HG03060 (cell line): ENCODE measurements around the gene SYNC.
"Not testable (repeated sequence)": the region's sequence is repeated elsewhere in the genome, so short reads cannot be mapped to it uniquely, and the experiment has no call there.

ENCODE experiments used
- ATAC-seq: cut with Tn5 transposase; IDR thresholded peaks from one replicate; pipeline ENCODE4 v1.9.1; 2021; ENCODE audit warnings: low read depth, moderate number of reproducible peaks; ENCODE audit not compliant: unreplicated experiment

Gene SYNC

GRCh38 chr1:32695098-32695904, 7.3 kb downstream of the SYNC start:
- ATAC-seq = no peak

DNA sequence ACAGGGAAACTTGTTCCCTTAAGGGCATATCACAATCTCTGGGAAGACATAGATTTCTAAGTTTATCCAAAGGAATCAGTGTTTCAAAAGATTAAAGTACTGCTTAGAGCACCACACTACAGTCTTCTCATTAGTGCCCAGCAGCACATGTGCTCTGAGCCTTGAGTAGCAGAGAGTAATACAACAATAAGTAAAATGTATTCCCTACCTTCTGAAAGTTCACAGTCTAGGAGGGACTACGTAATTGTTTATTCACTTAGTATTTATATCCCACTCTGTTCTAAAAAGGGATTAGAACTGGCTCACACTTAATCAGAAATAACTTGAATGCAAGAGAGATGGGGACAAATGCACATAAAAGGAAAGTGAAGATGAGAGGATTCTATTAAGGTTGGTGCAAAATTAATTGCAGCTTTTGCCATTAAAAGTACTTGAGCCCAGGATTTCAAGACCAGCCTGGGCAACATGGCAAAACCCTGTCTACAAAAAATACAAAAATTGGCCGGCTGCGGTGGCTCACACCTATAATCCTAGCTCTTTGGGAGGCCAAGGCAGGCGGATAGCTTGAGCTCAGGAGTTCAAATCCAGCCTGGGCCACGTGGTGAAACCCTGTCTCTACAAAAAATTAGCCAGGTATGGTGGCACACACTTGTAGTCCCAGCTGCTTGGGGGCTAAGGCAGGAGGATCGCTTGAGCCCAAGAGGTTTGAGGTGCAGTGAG, 9.0 kb downstream of the SYNC start:
- ATAC-seq = no peak

DNA sequence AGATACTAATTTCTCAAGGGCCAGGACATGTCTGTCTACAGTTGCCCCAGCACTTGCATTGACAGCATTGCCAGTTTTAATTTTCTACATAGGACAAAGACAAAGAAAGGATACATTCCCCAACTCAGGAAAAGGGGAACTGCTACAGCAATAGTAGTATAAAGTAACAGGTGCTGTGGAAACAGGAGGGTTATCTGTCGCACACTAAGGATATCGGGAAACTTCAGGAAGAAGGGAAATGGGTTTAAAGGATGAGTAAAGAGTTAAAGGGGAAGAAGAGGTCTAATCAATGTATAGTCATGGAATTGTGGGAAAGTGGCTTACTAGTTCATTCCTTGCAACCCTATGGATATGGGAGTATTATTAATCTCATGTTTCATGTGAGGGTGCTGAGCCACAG, 16.2 kb downstream of the SYNC start:
- no peak for ATAC-seq

DNA sequence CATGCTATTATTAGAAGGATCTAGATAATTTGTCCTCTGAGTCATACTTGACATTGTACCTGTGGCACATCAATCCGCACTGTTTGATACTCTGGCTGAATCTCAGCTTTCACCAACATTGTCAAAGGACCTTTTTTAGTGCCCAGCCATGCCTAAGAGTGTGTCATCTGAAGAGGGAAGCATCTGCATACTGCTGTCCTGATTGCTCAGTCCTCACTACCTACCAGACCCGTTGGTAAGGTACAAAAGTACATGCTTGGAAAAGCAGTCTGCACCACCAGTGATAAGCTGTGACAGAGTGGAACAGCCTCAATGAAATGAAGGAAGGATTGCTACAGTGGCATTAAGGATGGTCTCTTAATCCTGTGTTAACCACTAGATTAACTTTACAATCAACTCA, 17.1 kb downstream of the SYNC start:
- ATAC-seq = no peak

- no peak for ATAC-seq
Measured at GRCh38 chr1:32684167-32684811, 18.3 kb downstream of the SYNC start.

DNA sequence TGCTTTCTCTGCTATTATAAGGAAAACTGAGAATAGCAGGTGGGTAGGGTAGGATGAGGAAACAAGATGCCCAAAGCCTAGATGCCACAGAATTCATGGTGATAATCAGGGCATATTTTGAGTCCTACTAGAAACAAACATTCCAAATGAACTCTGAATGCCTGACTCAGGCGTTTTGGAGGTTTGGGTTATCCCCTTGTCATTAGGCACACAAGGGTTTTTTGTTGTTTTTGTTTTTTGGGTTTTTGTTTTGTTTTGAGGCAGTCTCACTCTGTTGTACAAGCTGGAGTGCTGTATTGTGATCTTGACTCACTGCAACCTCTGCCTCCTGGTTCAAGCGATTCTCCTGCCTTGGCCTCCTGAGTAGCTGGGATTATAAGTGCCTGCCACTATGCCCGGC, 19.2 kb downstream of the SYNC start:
- ATAC-seq = no peak

- ATAC-seq = no peak
Measured at GRCh38 chr1:32681999-32682398, 20.6 kb downstream of the SYNC start.

GRCh38 chr1:32681509-32681908, 21.1 kb downstream of the SYNC start:
- ATAC-seq = no peak

DNA sequence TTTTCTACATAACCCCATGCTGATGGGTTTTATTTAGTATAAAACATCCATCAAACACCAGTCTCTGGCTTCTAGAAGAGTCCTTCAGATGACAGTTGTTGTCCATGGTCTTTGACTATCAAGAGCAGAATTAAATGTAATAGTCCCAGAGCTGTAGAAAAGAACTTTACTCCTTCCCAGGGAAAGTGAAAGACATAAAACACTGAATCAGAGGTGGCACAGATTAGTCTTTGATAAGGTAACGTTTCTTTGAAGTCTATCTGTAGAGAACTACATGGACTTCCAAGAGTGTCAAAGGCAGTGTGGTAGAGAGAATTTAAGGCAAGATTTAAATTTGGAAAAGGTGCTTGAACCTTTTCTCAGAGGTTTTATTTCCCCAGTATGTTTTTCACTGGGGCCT, 21.9 kb downstream of the SYNC start:
- no peak for ATAC-seq

DNA sequence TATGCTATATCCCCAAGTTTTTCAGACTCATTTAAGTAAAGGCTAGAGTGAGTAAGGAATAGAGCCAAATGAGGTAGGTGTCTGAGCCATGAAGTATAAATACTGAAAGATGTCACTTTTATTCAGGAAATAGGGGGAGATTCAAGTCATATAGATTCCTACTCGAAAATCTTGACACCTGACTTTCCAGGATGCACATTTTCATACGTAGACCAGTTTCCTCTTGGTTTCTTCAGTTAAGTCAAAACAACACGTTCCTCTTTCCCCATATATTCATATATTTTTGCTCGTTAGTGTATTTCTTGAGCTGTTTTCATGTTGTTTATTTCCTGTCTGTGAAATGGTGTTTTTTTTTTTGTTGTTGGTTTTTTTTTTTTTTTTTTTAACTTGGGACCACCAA, 22.6 kb downstream of the SYNC start:
- ATAC-seq = not testable (repeated sequence)

DNA sequence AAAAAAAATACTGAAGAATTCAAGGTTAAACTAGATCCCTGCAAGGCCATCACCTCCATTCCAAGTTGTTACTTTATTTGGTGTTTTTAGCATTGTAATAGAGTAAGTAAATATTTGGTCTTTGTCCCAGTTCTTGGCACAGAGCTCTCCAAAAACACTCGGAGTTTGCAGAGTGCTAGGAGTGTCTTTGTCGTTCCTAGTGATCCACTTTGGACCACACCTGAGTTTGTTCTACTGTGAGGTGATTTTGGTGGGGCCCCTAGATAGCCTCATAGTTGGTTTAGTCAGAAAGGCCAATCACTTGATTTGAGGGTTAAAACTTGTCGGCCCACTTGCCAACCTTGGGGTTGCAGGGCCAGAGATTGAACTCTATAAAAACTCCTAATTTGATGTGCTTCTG, 25.6 kb downstream of the SYNC start:
- no peak for ATAC-seq

DNA sequence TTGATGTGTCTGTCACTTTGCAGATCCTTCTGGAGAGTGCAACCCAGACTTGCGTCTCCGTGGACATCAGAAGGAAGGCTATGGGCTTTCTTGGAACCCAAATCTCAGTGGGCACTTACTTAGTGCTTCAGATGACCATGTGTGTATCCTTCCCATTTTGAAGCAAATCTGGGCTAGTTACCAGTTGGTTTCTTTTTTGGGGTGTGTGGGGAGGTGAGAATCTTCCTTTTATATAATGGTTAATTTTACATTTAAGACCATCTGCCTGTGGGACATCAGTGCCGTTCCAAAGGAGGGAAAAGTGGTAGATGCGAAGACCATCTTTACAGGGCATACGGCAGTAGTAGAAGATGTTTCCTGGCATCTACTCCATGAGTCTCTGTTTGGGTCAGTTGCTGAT, 33.9 kb downstream of the SYNC start:
- not testable (repeated sequence) for ATAC-seq

- no peak for ATAC-seq
Measured at GRCh38 chr1:32666901-32667566, 35.5 kb downstream of the SYNC start.

GRCh38 chr1:32665915-32666314, 36.7 kb downstream of the SYNC start:
- no peak for ATAC-seq

GRCh38 chr1:32659581-32659980, 43.0 kb downstream of the SYNC start:
- no peak for ATAC-seq

DNA sequence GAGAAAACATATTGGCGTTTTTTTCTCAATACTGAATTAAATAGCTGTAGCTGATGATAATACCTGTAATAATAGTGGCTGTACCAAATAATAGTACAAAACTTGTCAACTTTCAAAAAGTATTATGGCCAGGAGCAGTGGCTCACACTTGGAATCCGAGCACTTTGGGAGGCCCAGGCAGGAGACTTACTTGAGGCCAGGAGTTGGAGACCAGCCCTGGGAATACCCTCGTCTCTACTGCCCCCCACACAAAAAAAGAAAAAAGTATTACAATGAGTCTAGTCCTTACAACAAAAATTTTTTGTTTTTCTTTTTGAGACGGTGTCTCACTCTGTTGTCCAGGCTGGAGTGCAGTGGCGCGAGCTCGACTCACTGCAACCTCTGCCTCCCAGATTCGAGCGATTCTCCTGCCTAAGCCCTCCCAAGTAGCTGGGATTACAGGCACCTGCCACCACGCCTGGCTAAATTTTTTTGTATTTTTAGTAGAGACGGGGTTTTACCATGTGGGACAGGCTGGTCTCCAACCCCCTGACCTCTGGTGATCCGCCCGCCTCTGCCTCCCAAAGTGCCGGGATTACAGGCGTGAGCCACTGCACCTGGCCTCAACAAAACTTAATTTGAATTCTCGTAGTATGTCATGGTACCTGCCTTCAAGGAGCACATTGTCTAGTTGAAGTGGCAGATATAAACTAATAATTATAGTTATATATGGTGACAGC, 50.2 kb downstream of the SYNC start:
- no peak for ATAC-seq

DNA sequence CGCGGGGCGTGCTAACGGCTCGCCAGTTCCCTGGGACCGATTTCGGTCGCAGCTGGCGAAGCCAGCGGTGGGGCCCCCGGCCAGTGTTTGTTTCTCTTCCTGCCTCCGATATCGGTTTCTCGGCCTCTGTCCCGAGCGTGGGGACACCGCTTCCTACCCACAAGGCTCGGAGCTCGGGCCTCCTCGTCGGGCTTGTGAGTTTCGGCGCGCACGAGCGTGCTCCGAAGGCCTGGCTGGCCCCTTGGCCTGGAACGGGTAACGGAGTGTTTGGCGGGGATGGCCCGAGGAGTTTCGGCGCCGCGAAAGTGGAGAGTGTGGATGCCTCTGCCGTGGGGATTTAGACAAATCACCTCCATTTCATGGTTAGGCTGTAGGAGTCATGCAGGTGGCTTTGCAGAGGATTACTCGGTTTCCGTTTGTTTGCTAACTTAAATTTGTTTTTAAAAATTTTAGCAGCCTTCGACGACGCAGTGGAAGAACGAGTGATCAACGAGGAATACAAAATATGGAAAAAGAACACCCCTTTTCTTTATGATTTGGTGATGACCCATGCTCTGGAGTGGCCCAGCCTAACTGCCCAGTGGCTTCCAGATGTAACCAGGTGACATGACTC, 51.0 kb downstream of the SYNC start:
- ATAC-seq = no peak

- ATAC-seq = peak; percentile 60
Measured at GRCh38 chr1:32650752-32651460, 51.7 kb downstream of the SYNC start, which contains the start of gene RBBP4. TSS of gene RBBP4 (plus strand) at chr1:32651208. CDS start at chr1:32651307, 99 bp downstream.

- ATAC-seq = no peak
Measured at GRCh38 chr1:32650248-32650751, 52.3 kb downstream of the SYNC start, which contains the start of gene ZBTB8OS. TSS of gene ZBTB8OS (minus strand) at chr1:32650550. CDS start at chr1:32650529, 21 bp downstream.
